H1 (cell line): Measurements from ENCODE around the gene CADM1. TPM values are rescaled to one million over a fixed set of nuclear protein-coding genes. Genes with fewer than 3 reads are reported as not detected.

Experiments
- CTCF ChIA-PET: fragments of 300-600 bp; sonication (Branson Sonifier 250); formaldehyde crosslinking; loops from one replicate; lab custom pipeline; 2021; ENCODE audit not compliant: partially characterized antibody; lab: Charles Lee
- POLR2A ChIA-PET: fragments of 300-600 bp; sonication (Branson Sonifier 250); formaldehyde crosslinking; loops from one replicate; lab custom pipeline; 2021; ENCODE audit warnings: inconsistent platforms; ENCODE audit not compliant: partially characterized antibody; lab: Charles Lee
- DNase-seq, 2 experiments: peaks; one replicate each; pipeline versions ENCODE4 v3.0.0 to v3.0.0-alpha.2; 2010 to 2022; ENCODE audit warnings: low spot score in 2 of 2, low read depth in 1 of 2, mixed read lengths in 1 of 2
- FAIRE-seq: peaks from 2 replicates; lab custom pipeline; 2011; peaks lifted over from hg19 to GRCh38; lab: Jason Lieb, UNC
- H2AFZ ChIP-seq: 2 replicates; pipeline ENCODE4 v1.8.1; 2012; ENCODE audit warnings: low read length, inconsistent platforms
- H2AK5ac ChIP-seq: 2 replicates; pipeline ENCODE4 v1.6.1; 2013; ENCODE audit warnings: low read depth, low read length
- H2BK120ac ChIP-seq: replicated peaks from 2 replicates; pipeline ENCODE3; 2013; ENCODE audit warnings: low read depth, low read length, inconsistent platforms
- H2BK12ac ChIP-seq: 2 replicates; pipeline ENCODE4 v1.6.1; 2013; ENCODE audit warnings: low read depth, low read length
- H2BK15ac ChIP-seq: 2 replicates; pipeline ENCODE4 v1.6.1; 2013; ENCODE audit warnings: low read length
- H2BK20ac ChIP-seq: 2 replicates; pipeline ENCODE4 v1.6.1; 2013; ENCODE audit warnings: low read length
- H2BK5ac ChIP-seq: 2 replicates; pipeline ENCODE4 v1.6.1; 2013; ENCODE audit warnings: low read depth, low read length
- H3K14ac ChIP-seq: 2 replicates; pipeline ENCODE4 v1.6.1; 2013; ENCODE audit warnings: inconsistent platforms; ENCODE audit not compliant: insufficient read length
- H3K18ac ChIP-seq: 2 replicates; pipeline ENCODE4 v1.6.1; 2013; ENCODE audit warnings: low read length; ENCODE audit errors: extremely low read depth
- H3K23ac ChIP-seq: 2 replicates; pipeline ENCODE4 v1.6.1; 2013; ENCODE audit warnings: inconsistent platforms; ENCODE audit not compliant: insufficient read length
- H3K23me2 ChIP-seq: 2 replicates; pipeline ENCODE4 v1.6.1; 2013; ENCODE audit warnings: low read depth, low read length
- H3K27ac ChIP-seq: 2 replicates; pipeline ENCODE4 v1.6.1; 2011; ENCODE audit warnings: low read depth, low read length, inconsistent platforms
- H3K27me3 ChIP-seq, 4 experiments: replicated peaks in 1 of 4; 1 replicate in 1 of 4; 2 replicates in 3 of 4; pipeline versions ENCODE4 v1.6.1 to v1.8.1; 2011 to 2013; ENCODE audit warnings: low read length in 3 of 4, mild to moderate bottlenecking in 3 of 4, inconsistent platforms in 2 of 4, mixed read lengths in 2 of 4, moderate library complexity in 1 of 4; ENCODE audit not compliant: control insufficient read depth in 3 of 4, insufficient read depth in 3 of 4; ENCODE audit errors: extremely low read depth in 1 of 4
- H3K36me3 ChIP-seq, 4 experiments: 2 replicates each; pipeline versions ENCODE4 v1.6.1 to v1.8.1; 2011 to 2013; ENCODE audit warnings: mild to moderate bottlenecking in 4 of 4, low read length in 3 of 4, moderate library complexity in 2 of 4, control low read depth in 1 of 4, inconsistent platforms in 1 of 4; ENCODE audit not compliant: insufficient read depth in 4 of 4, control insufficient read depth in 2 of 4
- H3K4ac ChIP-seq: replicated peaks from 2 replicates; pipeline ENCODE3; 2013; ENCODE audit warnings: low read length, low read depth, mixed read lengths, inconsistent platforms; ENCODE audit not compliant: insufficient read length
- H3K4me1 ChIP-seq, 4 experiments: replicated peaks in 1 of 4; 1 replicate in 1 of 4; 2 replicates in 3 of 4; pipeline versions ENCODE4 v1.6.1 to v1.8.1; 2011 to 2013; ENCODE audit warnings: low read length in 3 of 4, inconsistent platforms in 2 of 4, mixed read lengths in 1 of 4; ENCODE audit not compliant: insufficient read depth in 4 of 4, control insufficient read depth in 3 of 4
- H3K4me2 ChIP-seq, 2 experiments: 2 replicates each; pipeline versions ENCODE4 v1.6.1 to v1.8.1; 2011 to 2013; ENCODE audit warnings: low read depth in 2 of 2, low read length in 2 of 2, control low read depth in 1 of 2, inconsistent platforms in 1 of 2, mild to moderate bottlenecking in 1 of 2; ENCODE audit not compliant: insufficient read depth in 1 of 2
- H3K4me3 ChIP-seq, 4 experiments: fragments of 200-600, 300-600 bp in 1 of 4; sonication (generic), shearing (Covaris generic), sonication (Bioruptor Twin) in 1 of 4; 2 replicates each; pipeline versions ENCODE4 v1.5.1 to v1.8.1; 2011 to 2016; ENCODE audit warnings: low read length in 4 of 4, low read depth in 3 of 4, control low read depth in 2 of 4, inconsistent platforms in 2 of 4, mild to moderate bottlenecking in 2 of 4, mixed read lengths in 1 of 4, moderate library complexity in 1 of 4; ENCODE audit not compliant: insufficient read depth in 2 of 4; ENCODE audit errors: extremely low read depth in 1 of 4
- H3K56ac ChIP-seq: replicated peaks from 2 replicates; pipeline ENCODE3; 2013; ENCODE audit warnings: low read depth, mild to moderate bottlenecking, mixed read lengths, low read length, inconsistent platforms; ENCODE audit not compliant: insufficient read length
- H3K79me1 ChIP-seq: 2 replicates; pipeline ENCODE4 v1.6.1; 2013; ENCODE audit warnings: low read depth, low read length, control low read depth
- H3K79me2 ChIP-seq, 2 experiments: 2 replicates each; pipeline versions ENCODE4 v1.6.1 to v1.8.1; 2012 to 2013; ENCODE audit warnings: low read length in 2 of 2, mild to moderate bottlenecking in 2 of 2, inconsistent platforms in 1 of 2; ENCODE audit not compliant: insufficient read depth in 2 of 2, control insufficient read depth in 1 of 2
- H3K9ac ChIP-seq, 4 experiments: replicated peaks in 1 of 4; 1 replicate in 1 of 4; 2 replicates in 3 of 4; pipeline versions ENCODE4 v1.6.1 to v1.8.1; 2011 to 2013; ENCODE audit warnings: low read depth in 3 of 4, low read length in 3 of 4, control low read depth in 2 of 4, mild to moderate bottlenecking in 2 of 4, moderate library complexity in 2 of 4, inconsistent platforms in 1 of 4; ENCODE audit errors: extremely low read depth in 1 of 4
- H3K9me3 ChIP-seq, 2 experiments: 2 replicates each; pipeline versions ENCODE4 v1.6.1 to v1.8.1; 2012 to 2013; ENCODE audit warnings: mild to moderate bottlenecking in 2 of 2, moderate library complexity in 2 of 2, control low read depth in 1 of 2, inconsistent platforms in 1 of 2, low read depth in 1 of 2, low read length in 1 of 2, mixed read lengths in 1 of 2; ENCODE audit not compliant: insufficient read depth in 2 of 2
- H4K20me1 ChIP-seq, 2 experiments: replicated peaks in 1 of 2; 2 replicates each; pipeline versions ENCODE3 to v1.8.1; 2011 to 2013; ENCODE audit warnings: inconsistent platforms in 2 of 2, low read length in 2 of 2, mild to moderate bottlenecking in 1 of 2; ENCODE audit not compliant: insufficient read depth in 2 of 2, control insufficient read depth in 1 of 2
- H4K5ac ChIP-seq: 2 replicates; pipeline ENCODE4 v1.6.1; 2013; ENCODE audit warnings: low read length, low read depth, mixed read lengths, inconsistent platforms; ENCODE audit not compliant: insufficient read length
- H4K8ac ChIP-seq: 2 replicates; pipeline ENCODE4 v1.8.0; 2013; ENCODE audit warnings: mild to moderate bottlenecking, moderate library complexity, low read length, inconsistent platforms; ENCODE audit not compliant: insufficient read depth; ENCODE audit errors: extremely low read depth
- H4K91ac ChIP-seq: replicated peaks from 2 replicates; pipeline ENCODE3; 2013; ENCODE audit warnings: low read length, mixed read lengths, inconsistent platforms; ENCODE audit not compliant: insufficient read length
- CEBPB ChIP-seq: IDR thresholded peaks from 2 replicates; pipeline ENCODE4 v1.6.1; 2012; ENCODE audit warnings: low read depth, low read length
- PHF8 ChIP-seq: fragments of 200-600 bp; sonication (generic); conservative IDR thresholded peaks from 2 replicates; pipeline ENCODE4 v1.7.1; 2012; ENCODE audit warnings: low read depth, mild to moderate bottlenecking, inconsistent platforms, low read length, moderate library complexity
- POLR2A ChIP-seq, 2 experiments: IDR thresholded peaks; 1 replicate in 1 of 2; 2 replicates in 1 of 2; pipeline ENCODE4 v1.6.1; 2011; ENCODE audit warnings: low read depth in 2 of 2, low read length in 2 of 2, mild to moderate bottlenecking in 2 of 2; ENCODE audit errors: control extremely low read depth in 1 of 2
- WGBS, 2 experiments: shearing (Covaris generic) in 1 of 2; methylation state at CpG; one replicate each; pipeline versions ENCODE4 v1.1.6 to v1.1.7; 2013 to 2015; ENCODE audit warnings: low lambda C conversion rate in 2 of 2, mixed read lengths in 2 of 2, inconsistent platforms in 1 of 2, low coverage in 1 of 2, missing lambda C conversion rate in 1 of 2; ENCODE audit not compliant: insufficient replicate concordance in 2 of 2, insufficient coverage in 1 of 2, insufficient read length in 1 of 2; ENCODE audit errors: extremely low coverage in 1 of 2, missing lambda C conversion rate in 1 of 2; 5-methylcytosine and 5-hydroxymethylcytosine counted together
- polyA plus RNA-seq, 7 experiments: library from polyadenylated mRNA; depleted of rRNA in 3 of 7; stranded (reverse) in 5 of 7; unstranded in 2 of 7; fragments of >200 nt in 5 of 7; fragments of 200-250 nt in 2 of 7; gene quantifications; 1 replicate in 5 of 7; 2 replicates in 1 of 7; 4 replicates in 1 of 7; pipeline versions ENCODE4 v1.2.1 to v1.2.3, GENCODE V29; 2011 to 2013; ENCODE audit warnings: missing spikeins in 2 of 7, mixed read lengths in 2 of 7
- total RNA-seq: library from RNA; stranded (reverse); fragmentation: NEBNext Ultra II Directional; extraction: Animal tissue kit (Norgen Biotek cat#: 25700); gene quantifications from 2 replicates; pipeline ENCODE4 v1.2.1, GENCODE V29; 2021

CADM1 gene
- total and polyA plus RNA-seq, 2 of the 8 experiments (the other 6 are each of a cell fraction or from before 2014, with no cell fraction given): 8.3 to 25.3 TPM

DNA sequence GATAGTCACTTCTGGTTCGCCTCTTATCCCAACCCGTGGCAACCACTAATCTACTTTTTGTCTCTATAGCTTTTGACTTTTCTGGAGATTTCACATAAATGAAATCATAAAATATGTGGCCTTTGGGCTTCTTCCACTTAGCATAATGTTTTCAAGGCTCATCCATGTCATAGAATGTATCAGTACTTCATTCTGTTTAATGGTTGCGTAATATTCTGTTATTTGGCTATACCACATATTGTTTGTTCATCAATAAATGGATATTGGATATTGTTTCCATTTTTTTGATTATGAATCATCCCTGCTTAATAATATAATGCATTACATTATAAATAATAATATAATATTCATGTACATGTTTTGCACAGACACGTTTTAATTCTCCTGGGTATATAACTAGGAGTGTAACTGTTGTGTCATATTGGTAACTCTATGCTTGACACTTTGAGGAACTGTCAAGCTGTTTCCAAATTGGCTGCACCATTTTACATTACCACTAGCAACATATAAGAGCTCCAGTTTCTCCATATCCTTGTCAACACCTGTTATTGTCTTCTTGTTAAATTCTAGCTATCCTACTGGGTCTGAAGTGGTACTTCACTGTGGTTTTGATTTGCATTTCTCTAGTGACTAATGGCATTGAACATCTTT is 181.5 kb downstream of the CADM1 start:
- Histone ChIP-seq H4K91ac (no peak overlapping the region), H2BK20ac (no peak overlapping the region), H3K18ac (no peak overlapping the region), H4K8ac (no peak overlapping the region), H3K9me3 (no peaks in the 10 kb centered on the region), H2BK12ac (no peak overlapping the region), H3K14ac (no peak overlapping the region), H3K23me2 (no peaks in the 10 kb centered on the region), H3K4me3 (no peak overlapping the region), H2BK5ac (no peak overlapping the region), H3K27ac (no peak overlapping the region), H3K23ac (no peak overlapping the region), H4K5ac (no peak overlapping the region), H3K27me3 (no peaks in the 10 kb centered on the region; a peak in 1 of 7 replicates), H3K56ac (no peak overlapping the region), H2AFZ (no peak overlapping the region), H3K36me3 (no peaks in the 10 kb centered on the region), H3K4ac (no peak overlapping the region), H3K4me1 (no peaks in the 10 kb centered on the region), H3K79me1 (no peaks in the 10 kb centered on the region), H3K4me2 (no peak overlapping the region), H3K79me2 (no peaks in the 10 kb centered on the region), H4K20me1 (no peaks in the 10 kb centered on the region), H3K9ac (no peak overlapping the region), H2AK5ac (no peak overlapping the region), H2BK15ac (no peak overlapping the region), H2BK120ac (no peak overlapping the region)
- POLR2A ChIA-PET: no interaction called here
- TF ChIP-seq PHF8 (no peak), CEBPB (peak; percentile 62; the same call in 1 of the 2 replicates), POLR2A (IDR thresholded peaks at IDR 0.05; ENCODE audit: control extremely low read depth in 1 of 2, low read depth in 2 of 2, low read length in 2 of 2) (no peak)
- WGBS, 2 experiments: 87% methylated on average over 4 of the region's 4 CpGs; no CpG with 5 or more reads in 1 of the 2 experiments
- FAIRE-seq: no peak
- no peak for DNase-seq
- CTCF ChIA-PET: interaction anchor here (0.9 to 1.1 kb wide), 4 partner anchors 8 to 581 kb away, joined by 3 to 4 read pairs (median 3); no protein-coding TSS in a partner anchor
